ENCODE measurements around the gene FAM53B.
"Not testable (repeated sequence)": the region's sequence is repeated elsewhere in the genome, so short reads cannot be mapped to it uniquely, and the experiment has no call there.

Gene FAM53B

GRCh38 chr10:124624466-124624865, 119.7 kb downstream of the FAM53B start:
- no peak for DNase-seq

- no peak for DNase-seq
Measured at GRCh38 chr10:124624006-124624405, 120.2 kb downstream of the FAM53B start.

GRCh38 chr10:124622866-124623536, 121.2 kb downstream of the FAM53B start:
- DNase-seq: no peak

- DNase-seq: no peak
Measured at GRCh38 chr10:124622158-124622557, 122.0 kb downstream of the FAM53B start.

GRCh38 chr10:124621637-124622036, 122.5 kb downstream of the FAM53B start:
- DNase-seq: no peak

- DNase-seq: no peak
Measured at GRCh38 chr10:124619802-124620490, 124.2 kb downstream of the FAM53B start.

GRCh38 chr10:124619195-124619594, 125.0 kb downstream of the FAM53B start:
- no peak for DNase-seq

- no peak for DNase-seq
Measured at GRCh38 chr10:124618470-124619073, 125.6 kb downstream of the FAM53B start.

- no peak for DNase-seq
Measured at GRCh38 chr10:124616836-124617130, 127.4 kb downstream of the FAM53B start.

- no peak for DNase-seq
Measured at GRCh38 chr10:124616040-124616835, 127.9 kb downstream of the FAM53B start.

- no peak for DNase-seq
Measured at GRCh38 chr10:124615259-124615658, 128.9 kb downstream of the FAM53B start.

- DNase-seq: no peak
Measured at GRCh38 chr10:124614003-124614659, 130.0 kb downstream of the FAM53B start.

- DNase-seq: no peak
Measured at GRCh38 chr10:124612611-124613498, 131.3 kb downstream of the FAM53B start.

- DNase-seq: no peak
Measured at GRCh38 chr10:124611738-124612137, 132.4 kb downstream of the FAM53B start.

GRCh38 chr10:124610851-124611250, 133.3 kb downstream of the FAM53B start:
- DNase-seq: not testable (repeated sequence)

GRCh38 chr10:124610186-124610585, 134.0 kb downstream of the FAM53B start:
- not testable (repeated sequence) for DNase-seq

- no peak for DNase-seq
Measured at GRCh38 chr10:124609698-124610097, 134.5 kb downstream of the FAM53B start.

GRCh38 chr10:124608093-124608721, 136.0 kb downstream of the FAM53B start:
- no peak for DNase-seq

- no peak for DNase-seq
Measured at GRCh38 chr10:124607693-124608092, 136.5 kb downstream of the FAM53B start.

GRCh38 chr10:124606822-124607221, 137.4 kb downstream of the FAM53B start:
- no peak for DNase-seq

Measured in NK-92 treated with Interleukin-12 subunit alpha and Interleukin-12 subunit beta, amount 100 ng/mL, for 24 hours (cell line).